Heart left ventricle (tissue), 13 donors: ENCODE data around the gene GYPC.

Experiments
- POLR2A ChIP-seq, 2 donors: fragments of 450-650 bp; IDR thresholded peaks; one replicate each; pipeline ENCODE4 v1.6.1; 2017; ENCODE audit warnings: antibody characterized with exemption in 2 of 2, mild to moderate bottlenecking in 2 of 2, moderate library complexity in 2 of 2
- TF ChIP-seq, protein P1 (sequence below), 12 donors: fragments of 200-600 bp; sonication (generic) in 4 of 12; IDR thresholded peaks; one replicate each; pipeline versions ENCODE4 v1.5.0 to v1.8.0; 2018 to 2022; ENCODE audit warnings: antibody characterized with exemption in 12 of 12, mild to moderate bottlenecking in 5 of 12
- donor health status: ischemic (EF 13 %, LVEDD 7.1; RV severe dilation, severe dysfunction).
- donor health status: DM: no; HTN: yes; CAD: no.
- donor health status: DM: no; HTN: no; CAD: no.
- donor health status: ischemic (EF 25% LVEDD 6.9; RV normal size, moderate dysfunction).
- donor health status: ischemic (EF 25% LVEDD 5.7; RV mildly dilated, moderate dysfunction).
- donor health status: ischemic (EF 35%, LVEDD 5.7; RV mildly dilated, moderate dysfunction).
- donor health status: nonischemic (EF 11% LVEDD 7.7; RV severe dilation, severe dysfunction).
- donor health status: DM: yes; HTN: yes; CAD: no.
- donor health status: PGD.
- donor health status: ischemic (EF 29% LVEDD 5.4; RV normal size, mild dysfunction).
- donor health status: nonischemic (EF 23%, LVEDD 6.1; RV moderate dilation, normal function).

GRCh38 chr2:126696644-126697520, 40.9 kb downstream of the GYPC start:
- no peak for TF ChIP-seq POLR2A (IDR thresholded peaks at IDR 0.05)
- TF ChIP-seq, protein P1, sequence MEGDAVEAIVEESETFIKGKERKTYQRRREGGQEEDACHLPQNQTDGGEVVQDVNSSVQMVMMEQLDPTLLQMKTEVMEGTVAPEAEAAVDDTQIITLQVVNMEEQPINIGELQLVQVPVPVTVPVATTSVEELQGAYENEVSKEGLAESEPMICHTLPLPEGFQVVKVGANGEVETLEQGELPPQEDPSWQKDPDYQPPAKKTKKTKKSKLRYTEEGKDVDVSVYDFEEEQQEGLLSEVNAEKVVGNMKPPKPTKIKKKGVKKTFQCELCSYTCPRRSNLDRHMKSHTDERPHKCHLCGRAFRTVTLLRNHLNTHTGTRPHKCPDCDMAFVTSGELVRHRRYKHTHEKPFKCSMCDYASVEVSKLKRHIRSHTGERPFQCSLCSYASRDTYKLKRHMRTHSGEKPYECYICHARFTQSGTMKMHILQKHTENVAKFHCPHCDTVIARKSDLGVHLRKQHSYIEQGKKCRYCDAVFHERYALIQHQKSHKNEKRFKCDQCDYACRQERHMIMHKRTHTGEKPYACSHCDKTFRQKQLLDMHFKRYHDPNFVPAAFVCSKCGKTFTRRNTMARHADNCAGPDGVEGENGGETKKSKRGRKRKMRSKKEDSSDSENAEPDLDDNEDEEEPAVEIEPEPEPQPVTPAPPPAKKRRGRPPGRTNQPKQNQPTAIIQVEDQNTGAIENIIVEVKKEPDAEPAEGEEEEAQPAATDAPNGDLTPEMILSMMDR (IDR thresholded peaks at IDR 0.05) = no peak
